Neutrophil (primary cell): ENCODE measurements around the gene MYO1B.

Experiments used
- H3K27ac ChIP-seq: fragments of 200-600 bp; sonication (generic); 2 replicates; pipeline ENCODE4 v1.5.1; 2016; ENCODE audit warnings: mild to moderate bottlenecking, moderate library complexity
- H3K27me3 ChIP-seq: fragments of 200-600 bp; sonication (generic); 2 replicates; pipeline ENCODE4 v1.6.0; 2016; ENCODE audit warnings: mild to moderate bottlenecking
- H3K36me3 ChIP-seq: fragments of 200-600 bp; sonication (generic); 2 replicates; pipeline ENCODE4 v1.5.1; 2017
- H3K4me1 ChIP-seq, 2 experiments: fragments of 200-600 bp in 1 of 2; sonication (generic) in 1 of 2; 1 replicate in 1 of 2; 2 replicates in 1 of 2; pipeline versions ENCODE4 v1.5.1 to v1.6.1; 2013 to 2016; ENCODE audit warnings: low read depth in 1 of 2, low read length in 1 of 2, mild to moderate bottlenecking in 1 of 2, moderate library complexity in 1 of 2; ENCODE audit not compliant: control insufficient read depth in 1 of 2, insufficient read depth in 1 of 2
- H3K4me3 ChIP-seq, 2 experiments: fragments of 200-600 bp in 1 of 2; sonication (generic) in 1 of 2; 1 replicate in 1 of 2; 2 replicates in 1 of 2; pipeline ENCODE4 v1.5.1; 2013 to 2016; ENCODE audit warnings: low read depth in 1 of 2, low read length in 1 of 2, mild to moderate bottlenecking in 1 of 2, moderate library complexity in 1 of 2
- H3K9me3 ChIP-seq: fragments of 200-600 bp; sonication (generic); 2 replicates; pipeline ENCODE4 v1.5.1; 2016
- CTCF ChIP-seq: fragments of 200-600 bp; sonication (generic); IDR thresholded peaks from 2 replicates; pipeline ENCODE4 v1.5.1; 2016; ENCODE audit warnings: antibody characterized with exemption

MYO1B gene

GRCh38 chr2:191436368-191437055, 191.3 kb downstream of the MYO1B start:
- peaks cover 5 to 11% of the 10 kb centered on the region in 2 experiments for H3K4me1 ChIP-seq
- H3K27ac ChIP-seq: no peak overlapping the region
- H3K27me3 ChIP-seq: no peaks in the 10 kb centered on the region
- no peaks in the 10 kb centered on the region for H3K36me3 ChIP-seq
- H3K4me3 ChIP-seq: no peak overlapping the region
- TF ChIP-seq CTCF: no peak
- no peaks in the 10 kb centered on the region for H3K9me3 ChIP-seq

GRCh38 chr2:191439481-191439880, 194.3 kb downstream of the MYO1B start:
- no peak for TF ChIP-seq CTCF
- Histone ChIP-seq H3K27ac (no peak overlapping the region), H3K9me3 (no peaks in the 10 kb centered on the region), H3K4me1 (peaks cover 5 to 11% of the 10 kb centered on the region in 2 experiments), H3K4me3 (no peak overlapping the region), H3K36me3 (no peaks in the 10 kb centered on the region), H3K27me3 (no peaks in the 10 kb centered on the region)

GRCh38 chr2:191441496-191442214, 196.5 kb downstream of the MYO1B start:
- Histone ChIP-seq H3K9me3 (no peaks in the 10 kb centered on the region), H3K4me1 (peaks cover 2 to 5% of the 10 kb centered on the region in 2 experiments), H3K4me3 (no peak overlapping the region), H3K36me3 (no peaks in the 10 kb centered on the region), H3K27ac (no peak overlapping the region), H3K27me3 (no peaks in the 10 kb centered on the region)
- no peak for TF ChIP-seq CTCF

- no peaks in the 10 kb centered on the region for H3K9me3 ChIP-seq
- H3K27ac ChIP-seq: no peak overlapping the region
- TF ChIP-seq CTCF: no peak
- H3K36me3 ChIP-seq: no peaks in the 10 kb centered on the region
- no peaks in the 10 kb centered on the region for H3K27me3 ChIP-seq
- H3K4me1 ChIP-seq: no peaks in the 10 kb centered on the region
- H3K4me3 ChIP-seq: no peak overlapping the region
Observed at GRCh38 chr2:191443446-191443845, 198.2 kb downstream of the MYO1B start.

- Histone ChIP-seq H3K36me3 (no peaks in the 10 kb centered on the region), H3K9me3 (no peaks in the 10 kb centered on the region), H3K4me3 (no peak overlapping the region), H3K4me1 (no peaks in the 10 kb centered on the region), H3K27me3 (no peaks in the 10 kb centered on the region), H3K27ac (no peak overlapping the region)
- no peak for TF ChIP-seq CTCF
Observed at GRCh38 chr2:191446910-191447309, 201.7 kb downstream of the MYO1B start.
